OCI-LY3 (cell line): ENCODE measurements around the gene NGFR.

ENCODE experiments used
- CTCF ChIP-seq: fragments of 200-600, 300-600 bp; sonication (generic); IDR thresholded peaks from 2 replicates; pipeline ENCODE4 v1.5.1; 2014; ENCODE audit warnings: antibody characterized with exemption, low read length, low read depth
- EZH2phosphoT487 ChIP-seq: fragments of 200-600 bp; shearing (Covaris generic); IDR thresholded peaks from 2 replicates; pipeline ENCODE4 v1.6.1; 2018; ENCODE audit warnings: antibody characterized with exemption, mixed run types, low read depth

DNA sequence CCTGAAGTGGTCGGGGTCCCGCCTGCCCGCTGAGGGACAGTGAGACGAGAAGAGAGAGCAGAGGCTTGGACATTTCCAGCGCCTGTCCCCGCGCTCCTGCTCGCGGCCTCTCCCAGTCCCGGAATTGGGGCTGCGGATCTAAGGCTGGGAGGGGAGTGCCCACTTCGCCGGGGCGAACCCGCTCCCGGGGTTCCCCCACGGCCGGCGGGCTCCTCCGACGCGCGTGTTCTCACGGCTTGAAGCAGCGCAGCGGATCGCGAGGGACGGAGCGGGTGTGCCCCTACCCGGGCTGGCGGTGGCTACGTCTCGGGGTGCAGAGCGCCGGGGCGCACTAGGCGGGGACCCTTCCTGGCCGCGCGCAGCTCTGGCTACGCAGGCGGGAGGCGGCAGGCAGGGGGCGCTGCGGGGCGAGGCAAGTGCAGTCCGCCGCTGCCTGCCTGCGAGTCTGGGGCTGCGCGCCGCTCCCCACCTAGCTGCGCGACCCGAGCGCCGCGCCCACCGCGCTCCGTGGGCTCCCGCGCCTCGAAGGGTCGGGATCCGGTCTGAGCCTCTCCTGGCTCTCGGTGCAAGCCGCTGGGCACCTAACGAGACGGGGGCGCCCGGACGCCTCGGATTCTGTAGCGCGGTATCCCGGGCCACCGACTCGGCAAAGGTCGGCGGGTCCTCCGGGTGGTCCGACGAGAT is 1.2 kb downstream of the NGFR start:
- TF ChIP-seq CTCF (no peak), EZH2phosphoT487 (no peak)
